Hematopoietic multipotent progenitor cell treated with erythropoietin and hydrocortisone succinate and interleukin-3 and kit ligand, for 15 days (in vitro differentiated cells): ENCODE measurements around the gene NGEF.
"Not testable (repeated sequence)": the region's sequence is repeated elsewhere in the genome, so short reads cannot be mapped to it uniquely, and the experiment has no call there.

Experiments
- DNase-seq: peaks from one replicate; pipeline ENCODE4 v3.0.0-alpha.2; 2015; ENCODE audit warnings: low spot score

Gene NGEF

GRCh38 chr2:232927793-232928550 is 85.1 kb downstream of the NGEF start:
- DNase-seq, result no peak

- no peak for DNase-seq
Measured at GRCh38 chr2:232927032-232927792, 85.8 kb downstream of the NGEF start.

GRCh38 chr2:232926431-232926939 is 86.6 kb downstream of the NGEF start:
- DNase-seq, result no peak

GRCh38 chr2:232925821-232926156 is 87.3 kb downstream of the NGEF start:
- no peak for DNase-seq

GRCh38 chr2:232925153-232925820 is 87.8 kb downstream of the NGEF start:
- no peak for DNase-seq

- no peak for DNase-seq
Measured at GRCh38 chr2:232924433-232924832, 88.6 kb downstream of the NGEF start.

- DNase-seq, result no peak
Measured at GRCh38 chr2:232920760-232921159, 92.3 kb downstream of the NGEF start.

GRCh38 chr2:232920055-232920454 is 93.0 kb downstream of the NGEF start:
- no peak for DNase-seq

- DNase-seq, result no peak
Measured at GRCh38 chr2:232919141-232919540, 93.9 kb downstream of the NGEF start.

- DNase-seq, result no peak
Measured at GRCh38 chr2:232913903-232914302, 99.2 kb downstream of the NGEF start.

GRCh38 chr2:232911712-232912277 is 101.3 kb downstream of the NGEF start:
- no peak for DNase-seq

- DNase-seq, result no peak
Measured at GRCh38 chr2:232910376-232910775, 102.7 kb downstream of the NGEF start.

GRCh38 chr2:232908695-232909094 is 104.4 kb downstream of the NGEF start:
- no peak for DNase-seq

GRCh38 chr2:232907718-232908085 is 105.4 kb downstream of the NGEF start:
- not testable (repeated sequence) for DNase-seq

- DNase-seq, result not testable (repeated sequence)
Measured at GRCh38 chr2:232906867-232907717, 106.0 kb downstream of the NGEF start.

- DNase-seq, result no peak
Measured at GRCh38 chr2:232903989-232904388, 109.1 kb downstream of the NGEF start.

GRCh38 chr2:232901736-232902578 is 111.1 kb downstream of the NGEF start:
- DNase-seq, result no peak

GRCh38 chr2:232900811-232901735 is 112.0 kb downstream of the NGEF start:
- no peak for DNase-seq
